ENCODE results near the gene ITPR1.

Gene ITPR1

GRCh38 chr3:4828279-4829030 lies 335.3 kb downstream of the ITPR1 start:
- no peak for DNase-seq (ENCODE audit: low spot score)
- no peak for TF ChIP-seq CTCF (IDR thresholded peaks at IDR 0.05; ENCODE audit: extremely low read depth, insufficient read depth, missing control alignments)
- in situ Hi-C loops (cut with MboI; ENCODE audit: low pct_unique_long_range_greater_than_20kb, low sequenced_read_pairs, unreplicated experiment): no loop called here

- DNase-seq (ENCODE audit: low spot score): peak; percentile 55
- TF ChIP-seq CTCF (IDR thresholded peaks at IDR 0.05; ENCODE audit: extremely low read depth, insufficient read depth, missing control alignments): no peak
- in situ Hi-C loops (cut with MboI; ENCODE audit: low pct_unique_long_range_greater_than_20kb, low sequenced_read_pairs, unreplicated experiment): no loop called here
Observed at GRCh38 chr3:4829031-4829394, 335.9 kb downstream of the ITPR1 start.

- no peak for DNase-seq (ENCODE audit: low spot score)
- no peak for TF ChIP-seq CTCF (IDR thresholded peaks at IDR 0.05; ENCODE audit: extremely low read depth, insufficient read depth, missing control alignments)
- in situ Hi-C loops (cut with MboI; ENCODE audit: low pct_unique_long_range_greater_than_20kb, low sequenced_read_pairs, unreplicated experiment): no loop called here
Observed at GRCh38 chr3:4830586-4830914, 337.4 kb downstream of the ITPR1 start.

- DNase-seq (ENCODE audit: low spot score): no peak
- in situ Hi-C loops (cut with MboI; ENCODE audit: low pct_unique_long_range_greater_than_20kb, low sequenced_read_pairs, unreplicated experiment): no loop called here
- TF ChIP-seq CTCF (IDR thresholded peaks at IDR 0.05; ENCODE audit: extremely low read depth, insufficient read depth, missing control alignments): no peak
Observed at GRCh38 chr3:4831580-4831950, 338.4 kb downstream of the ITPR1 start.

- TF ChIP-seq CTCF (IDR thresholded peaks at IDR 0.05; ENCODE audit: extremely low read depth, insufficient read depth, missing control alignments): no peak
- in situ Hi-C loops (cut with MboI; ENCODE audit: low pct_unique_long_range_greater_than_20kb, low sequenced_read_pairs, unreplicated experiment): no loop called here
- no peak for DNase-seq (ENCODE audit: low spot score)
Observed at GRCh38 chr3:4833471-4833870, 340.3 kb downstream of the ITPR1 start.

GRCh38 chr3:4834403-4834866 lies 341.3 kb downstream of the ITPR1 start:
- in situ Hi-C loops (cut with MboI; ENCODE audit: low pct_unique_long_range_greater_than_20kb, low sequenced_read_pairs, unreplicated experiment): no loop called here
- DNase-seq (ENCODE audit: low spot score): peak; percentile 43
- no peak for TF ChIP-seq CTCF (IDR thresholded peaks at IDR 0.05; ENCODE audit: extremely low read depth, insufficient read depth, missing control alignments)
